HG02610 (cell line): ENCODE measurements around the gene WNT6.

Experiments
- ATAC-seq: cut with Tn5 transposase; IDR thresholded peaks from one replicate; pipeline ENCODE4 v1.9.1; 2021; ENCODE audit warnings: mild to moderate bottlenecking, moderate library complexity; ENCODE audit not compliant: unreplicated experiment

WNT6 gene

GRCh38 chr2:218877331-218877730, 17.7 kb downstream of the WNT6 start:
- no peak for ATAC-seq

GRCh38 chr2:218877891-218878290, 18.3 kb downstream of the WNT6 start:
- no peak for ATAC-seq

- no peak for ATAC-seq
These were observed 18.9 kb downstream of the WNT6 start for GRCh38 chr2:218878486-218878885.

GRCh38 chr2:218878926-218879761, 19.5 kb downstream of the WNT6 start:
- ATAC-seq: no peak

GRCh38 chr2:218879776-218880101, 20.1 kb downstream of the WNT6 start:
- ATAC-seq: no peak

GRCh38 chr2:218880102-218880858, 20.7 kb downstream of the WNT6 start, which contains the start of gene WNT10A:
Gene WNT10A (plus strand): TSS chr2:218880852. CDS start chr2:218880996, 144 bp downstream.
- peak; percentile 64 for ATAC-seq

GRCh38 chr2:218880859-218881594, 21.4 kb downstream of the WNT6 start:
- ATAC-seq: no peak

- no peak for ATAC-seq
These were observed 22.3 kb downstream of the WNT6 start for GRCh38 chr2:218881744-218882460.

GRCh38 chr2:218882461-218882816, 22.8 kb downstream of the WNT6 start:
- ATAC-seq: no peak

- ATAC-seq: no peak
These were observed 23.3 kb downstream of the WNT6 start for GRCh38 chr2:218882866-218883366.

- no peak for ATAC-seq
These were observed 24.2 kb downstream of the WNT6 start for GRCh38 chr2:218883491-218884490.

- no peak for ATAC-seq
These were observed 24.9 kb downstream of the WNT6 start for GRCh38 chr2:218884519-218884918.

- ATAC-seq: peak; percentile 72
These were observed 26.7 kb downstream of the WNT6 start for GRCh38 chr2:218885981-218886947.

- no peak for ATAC-seq
These were observed 27.5 kb downstream of the WNT6 start for GRCh38 chr2:218887079-218887478.

- no peak for ATAC-seq
These were observed 28.7 kb downstream of the WNT6 start for GRCh38 chr2:218888341-218888740.

GRCh38 chr2:218889937-218890336, 30.3 kb downstream of the WNT6 start:
- no peak for ATAC-seq

- ATAC-seq: no peak
These were observed 30.8 kb downstream of the WNT6 start for GRCh38 chr2:218890369-218890768.
